K562 treated with DMSO at 1 percent for 4 hours (cell line): Measurements from ENCODE around the gene NOG. TPM values are rescaled to one million over a fixed set of nuclear protein-coding genes. Genes with fewer than 3 reads are reported as not detected.

Experiments used
- total RNA-seq: library from RNA; unstranded; fragments of 300-600 nt; gene quantifications from 2 replicates; pipeline ENCODE4 v1.2.3, GENCODE V29; 2022; ENCODE audit not compliant: insufficient read depth

The NOG gene
- not detected in 2 replicates for total RNA-seq

GRCh38 chr17:56593646-56594319 lies at the start of gene NOG:
NOG (plus strand) TSS chr17:56593699; CDS start chr17:56594224, 525 bp downstream.

Other genes with a start within 250 kb of the NOG start
- 1.3 TPM in 1 of 2 replicates, not detected in the other for gene C17orf67, start 240.2 kb downstream of the NOG start, total RNA-seq
- 2.3 and 3.2 TPM in 2 replicates for gene DGKE, start 240.5 kb downstream of the NOG start, total RNA-seq